Inflammatory macrophage treated with lipopolysaccharide for 4 hours (primary cell): ENCODE measurements around the gene TANK.
"Not testable (repeated sequence)": the region's sequence is repeated elsewhere in the genome, so short reads cannot be mapped to it uniquely, and the experiment has no call there.

Experiments
- DNase-seq: peaks from one replicate; pipeline ENCODE4 v3.0.0-alpha.2; 2020

TANK gene

GRCh38 chr2:161279230-161279815, 119.1 kb downstream of the TANK start:
- not testable (repeated sequence) for DNase-seq

DNA sequence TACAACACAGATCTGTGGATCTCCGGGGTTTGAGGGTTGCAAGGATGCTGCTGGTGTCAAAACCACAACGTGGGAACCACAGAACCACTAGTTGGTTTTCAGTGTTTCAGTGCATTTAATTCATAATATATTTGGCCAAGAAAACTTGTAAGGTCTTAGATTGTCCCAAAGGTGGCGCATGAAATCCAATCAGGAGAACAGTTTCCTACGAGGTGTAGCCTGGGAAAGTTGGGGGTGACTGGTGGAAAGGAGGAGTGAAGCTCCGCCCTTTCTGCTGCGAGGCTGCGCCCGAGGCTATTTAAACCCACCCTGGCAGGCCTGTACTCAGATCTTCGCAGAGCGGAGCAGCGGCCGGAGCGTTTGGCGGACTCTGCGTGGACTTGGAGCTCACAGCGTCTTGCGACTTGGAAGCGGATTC, 120.7 kb downstream of the TANK start:
- peak; percentile 3 for DNase-seq

DNA sequence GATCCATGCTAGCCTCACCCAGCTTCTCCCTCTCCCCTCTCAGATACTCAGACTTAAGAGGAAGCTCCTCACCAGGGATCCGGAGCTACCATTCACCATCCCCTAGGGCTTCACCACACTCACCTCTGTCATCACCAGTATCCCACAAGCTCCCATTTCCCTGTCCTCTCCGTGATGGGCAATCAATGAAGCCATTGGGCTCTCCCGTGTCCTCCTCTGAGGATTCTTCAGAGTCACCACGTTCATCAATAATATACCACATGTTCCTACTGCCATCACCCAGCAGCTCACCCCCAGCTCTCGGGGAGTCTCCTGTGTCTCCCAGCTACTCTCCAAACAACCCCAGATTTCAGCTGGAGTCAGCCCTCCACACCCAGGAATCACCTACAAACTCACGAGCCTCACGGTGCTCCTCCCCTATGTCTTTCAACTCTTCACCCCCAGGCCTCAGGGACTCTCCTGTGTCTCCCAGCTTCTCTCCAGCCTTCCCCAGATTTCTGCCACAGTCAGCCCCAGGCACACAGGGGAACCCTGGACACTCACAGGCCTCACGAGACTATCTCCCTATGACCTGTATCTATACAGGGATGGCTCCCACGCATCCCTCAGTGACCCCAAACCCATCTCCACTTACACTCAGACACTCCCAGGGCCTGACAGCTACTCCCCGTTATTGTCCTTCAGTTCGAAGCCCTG, 121.5 kb downstream of the TANK start:
- not testable (repeated sequence) for DNase-seq

- DNase-seq, result not testable (repeated sequence)
Observed at GRCh38 chr2:161282311-161282644, 122.0 kb downstream of the TANK start.

- no peak for DNase-seq
Observed at GRCh38 chr2:161283926-161284325, 123.7 kb downstream of the TANK start.
